Measurements from ENCODE around the gene TMEM61.
"Not testable (repeated sequence)": the region's sequence is repeated elsewhere in the genome, so short reads cannot be mapped to it uniquely, and the experiment has no call there.

Gene TMEM61

DNA sequence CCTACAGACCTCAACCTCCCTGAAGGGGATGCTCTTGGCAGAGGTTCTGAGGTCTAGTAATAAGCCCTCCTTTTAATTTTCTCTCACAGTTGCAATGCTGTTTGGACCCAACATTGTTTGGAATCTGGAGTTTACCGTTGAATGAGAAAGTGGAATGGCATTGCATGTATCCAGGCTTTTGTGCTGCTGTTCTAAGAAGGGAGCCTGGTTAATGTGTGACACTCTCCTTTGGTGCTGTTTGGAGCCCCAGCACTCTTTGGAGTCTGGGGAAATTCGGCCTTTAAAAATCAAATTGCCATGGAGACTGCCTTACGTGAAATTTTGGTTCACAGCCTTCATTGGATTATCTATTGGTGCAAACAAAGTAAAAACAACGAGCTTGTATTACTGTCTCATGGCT is 23.7 kb upstream of the TMEM61 start:
- TF ChIP-seq, protein P1, sequence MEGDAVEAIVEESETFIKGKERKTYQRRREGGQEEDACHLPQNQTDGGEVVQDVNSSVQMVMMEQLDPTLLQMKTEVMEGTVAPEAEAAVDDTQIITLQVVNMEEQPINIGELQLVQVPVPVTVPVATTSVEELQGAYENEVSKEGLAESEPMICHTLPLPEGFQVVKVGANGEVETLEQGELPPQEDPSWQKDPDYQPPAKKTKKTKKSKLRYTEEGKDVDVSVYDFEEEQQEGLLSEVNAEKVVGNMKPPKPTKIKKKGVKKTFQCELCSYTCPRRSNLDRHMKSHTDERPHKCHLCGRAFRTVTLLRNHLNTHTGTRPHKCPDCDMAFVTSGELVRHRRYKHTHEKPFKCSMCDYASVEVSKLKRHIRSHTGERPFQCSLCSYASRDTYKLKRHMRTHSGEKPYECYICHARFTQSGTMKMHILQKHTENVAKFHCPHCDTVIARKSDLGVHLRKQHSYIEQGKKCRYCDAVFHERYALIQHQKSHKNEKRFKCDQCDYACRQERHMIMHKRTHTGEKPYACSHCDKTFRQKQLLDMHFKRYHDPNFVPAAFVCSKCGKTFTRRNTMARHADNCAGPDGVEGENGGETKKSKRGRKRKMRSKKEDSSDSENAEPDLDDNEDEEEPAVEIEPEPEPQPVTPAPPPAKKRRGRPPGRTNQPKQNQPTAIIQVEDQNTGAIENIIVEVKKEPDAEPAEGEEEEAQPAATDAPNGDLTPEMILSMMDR (IDR thresholded peaks at IDR 0.05; ENCODE audit: borderline replicate concordance, control extremely low read depth, extremely low read depth, insufficient read depth, missing control alignments): no peak
- in situ Hi-C loops (cut with MboI; ENCODE audit: low sequenced_read_pairs, unreplicated experiment): no loop called here
- DNase-seq (ENCODE audit: low spot score): no peak

GRCh38 chr1:54959241-54959640 is 21.2 kb upstream of the TMEM61 start:
- no peak for DNase-seq (ENCODE audit: low spot score)
- TF ChIP-seq, protein P1 (IDR thresholded peaks at IDR 0.05; ENCODE audit: borderline replicate concordance, control extremely low read depth, extremely low read depth, insufficient read depth, missing control alignments): no peak
- in situ Hi-C loops (cut with MboI; ENCODE audit: low sequenced_read_pairs, unreplicated experiment): no loop called here

- TF ChIP-seq, protein P1 (IDR thresholded peaks at IDR 0.05; ENCODE audit: borderline replicate concordance, control extremely low read depth, extremely low read depth, insufficient read depth, missing control alignments): no peak
- in situ Hi-C loops (cut with MboI; ENCODE audit: low sequenced_read_pairs, unreplicated experiment): no loop called here
- no peak for DNase-seq (ENCODE audit: low spot score)
Observed at GRCh38 chr1:54962612-54963395, 17.6 kb upstream of the TMEM61 start.

GRCh38 chr1:54963829-54964228 is 16.6 kb upstream of the TMEM61 start:
- in situ Hi-C loops (cut with MboI; ENCODE audit: low sequenced_read_pairs, unreplicated experiment): not testable (repeated sequence)

DNA sequence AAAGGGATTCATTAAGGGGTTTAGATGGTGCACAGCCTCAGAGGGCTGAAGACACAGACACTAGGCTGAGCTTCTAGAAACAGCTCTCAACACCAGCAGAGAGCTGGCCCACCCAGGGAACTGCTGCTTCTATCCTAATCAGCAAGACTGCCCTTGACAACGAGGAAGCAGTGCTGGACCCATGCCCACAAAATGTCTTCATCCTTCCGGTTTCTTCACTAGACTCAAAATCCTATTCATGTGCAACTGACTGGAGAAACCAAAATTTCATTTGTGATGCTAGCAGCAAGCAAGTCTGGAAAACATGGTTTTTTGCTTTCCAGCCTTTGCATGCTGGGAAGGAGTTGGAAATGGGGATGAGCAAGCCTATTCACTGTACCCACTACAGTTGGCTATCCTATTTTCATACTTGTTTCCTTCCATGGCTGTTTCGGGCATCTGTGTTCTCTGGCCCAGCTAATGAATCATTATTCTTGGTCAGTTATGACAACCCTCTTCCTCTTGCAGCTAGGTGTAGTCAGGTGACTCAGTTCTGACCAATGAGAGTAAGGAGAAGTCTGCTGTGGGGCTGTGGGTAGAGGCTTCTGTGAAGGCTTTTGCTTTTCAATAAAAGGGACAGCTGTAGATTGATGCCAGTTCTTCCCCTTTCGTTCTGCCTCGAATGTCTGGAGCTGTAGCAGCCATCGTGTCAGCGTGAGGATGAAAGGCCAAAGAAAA is 14.6 kb upstream of the TMEM61 start:
- TF ChIP-seq, protein P1 (IDR thresholded peaks at IDR 0.05; ENCODE audit: borderline replicate concordance, control extremely low read depth, extremely low read depth, insufficient read depth, missing control alignments): no peak
- DNase-seq (ENCODE audit: low spot score): no peak
- in situ Hi-C loops (cut with MboI; ENCODE audit: low sequenced_read_pairs, unreplicated experiment): no loop called here

More at GRCh38 chr1:54963829-54964228, 16.6 kb upstream of the TMEM61 start:
- DNase-seq (ENCODE audit: low spot score): not testable (repeated sequence)

GRCh38 chr1:54967372-54967771 is 13.1 kb upstream of the TMEM61 start:
- in situ Hi-C loops (cut with MboI; ENCODE audit: low sequenced_read_pairs, unreplicated experiment): no loop called here
- DNase-seq (ENCODE audit: low spot score): no peak
- TF ChIP-seq, protein P1 (IDR thresholded peaks at IDR 0.05; ENCODE audit: borderline replicate concordance, control extremely low read depth, extremely low read depth, insufficient read depth, missing control alignments): no peak

- DNase-seq (ENCODE audit: low spot score): no peak
- in situ Hi-C loops (cut with MboI; ENCODE audit: low sequenced_read_pairs, unreplicated experiment): no loop called here
- TF ChIP-seq, protein P1 (IDR thresholded peaks at IDR 0.05; ENCODE audit: borderline replicate concordance, control extremely low read depth, extremely low read depth, insufficient read depth, missing control alignments): no peak
Observed at GRCh38 chr1:54968551-54968950, 11.9 kb upstream of the TMEM61 start.
